Activated T-cell treated with anti-CD3 and anti-CD28 coated beads, Interleukin-2, amount 50 U/mL, for 48 hours (primary cell): ENCODE data around the gene STUB1.

Experiments
- DNase-seq, 2 experiments: peaks; one replicate each; pipeline ENCODE4 v3.0.0-alpha.2; 2020

The STUB1 gene

DNA sequence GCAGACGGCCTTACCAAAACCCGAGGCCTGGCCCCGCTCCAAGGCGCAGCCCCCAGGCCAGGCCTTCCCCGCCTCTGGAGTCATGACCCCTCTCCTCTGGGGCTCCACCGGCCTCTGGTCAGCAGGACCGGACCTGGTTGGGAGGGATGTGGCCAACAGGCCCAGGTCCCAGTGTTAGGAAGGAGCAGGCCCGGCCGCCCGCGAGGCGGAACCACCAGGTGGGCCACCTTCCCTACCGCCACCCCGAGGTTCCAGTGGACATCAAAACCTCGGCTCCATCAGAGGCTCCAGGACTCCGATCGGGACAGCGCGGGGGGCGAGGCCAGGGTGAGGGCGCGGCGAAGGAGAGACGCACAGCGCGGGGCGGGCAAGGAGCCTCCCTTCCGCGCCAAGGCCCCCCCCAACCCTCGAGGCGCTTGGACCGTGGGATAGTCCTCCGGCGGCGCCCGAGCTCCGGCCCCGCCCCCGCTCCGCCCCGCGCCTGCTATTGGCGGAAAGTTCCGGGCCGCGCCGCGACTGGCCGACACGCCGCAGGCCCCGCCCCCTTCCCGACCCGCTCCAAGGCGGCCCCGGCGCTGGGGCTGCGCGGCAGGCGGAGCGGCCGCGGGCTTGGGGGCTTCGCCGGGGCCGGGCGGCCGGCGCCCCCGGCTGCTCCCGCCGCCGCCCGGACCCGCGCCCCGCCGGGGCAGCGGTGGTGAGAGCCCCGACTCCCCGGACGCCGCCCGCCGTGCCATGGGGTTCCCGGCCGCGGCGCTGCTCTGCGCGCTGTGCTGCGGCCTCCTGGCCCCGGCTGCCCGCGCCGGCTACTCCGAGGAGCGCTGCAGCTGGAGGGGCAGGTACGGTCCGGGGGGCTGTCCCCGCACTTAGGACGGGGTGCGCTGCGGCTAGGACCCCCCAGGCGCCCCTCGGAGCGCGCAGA lies 34.6 kb downstream of the STUB1 start, which contains the start of gene METRN:
TSS of gene METRN (plus strand) at position 561 of the 919 bp plus-strand sequence. CDS start at position 733, 172 bp downstream.
- peak; percentile 92 to 95 for DNase-seq

DNA sequence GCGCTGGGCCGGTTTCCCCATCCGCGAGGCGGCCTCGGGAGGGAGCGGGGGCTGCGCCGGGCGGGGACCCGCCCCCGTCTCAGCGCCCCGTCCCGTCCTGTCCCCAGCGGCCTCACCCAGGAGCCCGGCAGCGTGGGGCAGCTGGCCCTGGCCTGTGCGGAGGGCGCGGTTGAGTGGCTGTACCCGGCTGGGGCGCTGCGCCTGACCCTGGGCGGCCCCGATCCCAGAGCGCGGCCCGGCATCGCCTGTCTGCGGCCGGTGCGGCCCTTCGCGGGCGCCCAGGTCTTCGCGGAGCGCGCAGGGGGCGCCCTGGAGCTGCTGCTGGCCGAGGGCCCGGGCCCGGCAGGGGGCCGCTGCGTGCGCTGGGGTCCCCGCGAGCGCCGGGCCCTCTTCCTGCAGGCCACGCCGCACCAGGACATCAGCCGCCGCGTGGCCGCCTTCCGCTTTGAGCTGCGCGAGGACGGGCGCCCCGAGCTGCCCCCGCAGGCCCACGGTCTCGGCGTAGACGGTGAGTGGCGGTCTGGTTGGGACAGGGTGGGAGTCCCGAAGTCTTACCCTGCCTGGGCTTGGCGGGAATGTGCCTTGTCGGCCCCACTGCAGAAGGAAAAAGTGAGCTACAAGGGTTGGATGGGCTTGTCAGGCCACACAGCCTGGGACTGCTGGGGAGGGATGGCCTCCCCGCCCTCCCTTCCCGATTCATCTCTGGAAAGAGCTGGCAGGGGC lies 35.4 kb downstream of the STUB1 start:
- peak; percentile 50 to 68 for DNase-seq

DNA sequence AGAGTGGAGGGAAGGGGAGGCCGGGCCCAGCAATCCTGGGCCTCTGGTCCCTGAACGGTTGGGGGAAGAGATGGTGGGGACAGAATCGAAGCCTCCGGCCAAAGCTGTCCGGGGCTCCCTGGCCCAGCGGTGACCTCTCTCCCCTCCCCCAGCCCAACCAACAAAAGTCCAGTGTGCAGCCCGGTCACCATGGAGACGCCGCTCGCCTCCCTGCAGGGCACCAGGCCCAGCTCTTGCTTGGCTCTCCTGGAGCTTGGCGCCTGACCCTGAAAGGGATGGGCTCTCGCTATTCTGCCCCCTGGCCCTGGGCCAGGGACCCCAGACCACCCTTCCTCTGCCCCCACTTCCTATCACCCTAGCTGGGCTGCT lies 36.0 kb downstream of the STUB1 start:
- DNase-seq: no peak

DNA sequence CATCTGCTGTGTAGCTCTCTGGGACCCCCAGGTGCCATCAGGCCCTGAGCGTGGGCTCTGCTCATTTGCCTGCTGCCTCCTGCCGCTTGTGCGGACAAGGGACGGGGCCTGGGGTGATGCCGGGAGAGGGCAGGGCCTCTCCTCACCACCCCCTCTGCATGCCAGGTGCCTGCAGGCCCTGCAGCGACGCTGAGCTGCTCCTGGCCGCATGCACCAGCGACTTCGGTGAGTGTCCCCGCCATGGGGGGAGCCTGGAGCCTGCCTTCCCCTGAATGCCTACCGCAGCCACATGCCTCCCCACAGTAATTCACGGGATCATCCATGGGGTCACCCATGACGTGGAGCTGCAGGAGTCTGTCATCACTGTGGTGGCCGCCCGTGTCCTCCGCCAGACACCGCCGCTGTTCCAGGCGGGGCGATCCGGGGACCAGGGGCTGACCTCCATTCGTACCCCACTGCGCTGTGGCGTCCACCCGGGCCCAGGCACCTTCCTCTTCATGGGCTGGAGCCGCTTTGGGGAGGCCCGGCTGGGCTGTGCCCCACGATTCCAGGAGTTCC lies 36.6 kb downstream of the STUB1 start:
- no peak for DNase-seq

DNA sequence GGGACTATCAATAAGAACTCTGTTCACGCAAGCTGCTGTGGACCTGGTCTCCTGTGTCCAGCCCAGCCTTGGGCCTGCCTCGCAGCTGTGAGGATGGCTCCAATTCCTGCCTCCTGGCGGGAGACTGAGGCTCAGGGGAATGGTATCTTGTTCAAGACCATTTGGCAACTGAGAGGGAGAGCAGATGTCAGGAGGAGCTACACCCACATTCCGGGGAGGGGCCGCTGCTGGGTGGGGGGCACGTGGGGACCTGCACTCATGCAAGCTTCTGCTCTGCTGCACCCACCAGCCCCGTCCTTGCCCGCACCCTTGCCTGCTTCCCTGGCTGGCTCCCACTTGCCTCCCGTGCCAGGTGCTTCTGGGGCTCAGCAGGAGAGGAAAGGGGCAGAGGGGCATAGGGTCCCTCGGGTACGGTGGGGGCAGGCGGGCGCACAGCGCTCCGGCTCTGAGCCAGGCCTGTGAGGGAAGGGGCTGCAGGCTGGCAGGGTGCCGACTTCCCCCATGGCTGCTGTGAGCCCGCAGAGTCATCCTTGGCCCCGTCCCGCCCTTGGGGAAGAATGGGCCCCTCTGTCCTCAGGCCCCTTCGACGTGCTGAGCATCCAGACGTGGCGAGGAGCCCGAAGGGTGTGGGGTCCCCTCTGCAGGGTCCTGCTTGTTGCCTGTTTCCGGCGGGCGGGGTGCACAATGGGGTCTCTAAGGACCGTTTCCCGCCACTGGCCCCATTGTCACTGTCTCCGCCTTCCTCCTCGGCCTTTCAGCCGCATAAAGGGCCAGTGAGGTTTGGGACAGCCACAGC lies 37.4 kb downstream of the STUB1 start:
- no peak for DNase-seq

DNA sequence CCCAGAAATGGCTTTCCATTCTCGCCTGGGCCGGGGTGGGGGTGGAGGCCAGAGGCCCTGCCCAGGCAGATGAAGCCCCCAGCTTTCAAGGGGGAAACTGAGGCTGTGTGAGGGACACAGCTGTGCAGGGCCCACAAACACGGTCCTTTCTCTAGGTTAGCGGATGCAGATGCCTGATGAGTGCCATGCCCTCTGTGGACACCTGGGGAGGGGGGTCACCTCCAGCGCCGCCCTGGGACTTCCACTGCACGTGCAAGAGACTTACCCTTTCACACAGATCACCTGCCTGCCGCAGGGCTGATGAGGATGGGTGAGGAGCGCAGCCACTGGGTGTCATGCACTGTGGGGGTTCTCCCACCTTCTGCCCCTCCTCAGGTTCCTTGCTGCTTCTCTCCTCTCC lies 38.2 kb downstream of the STUB1 start:
- DNase-seq: no peak

DNA sequence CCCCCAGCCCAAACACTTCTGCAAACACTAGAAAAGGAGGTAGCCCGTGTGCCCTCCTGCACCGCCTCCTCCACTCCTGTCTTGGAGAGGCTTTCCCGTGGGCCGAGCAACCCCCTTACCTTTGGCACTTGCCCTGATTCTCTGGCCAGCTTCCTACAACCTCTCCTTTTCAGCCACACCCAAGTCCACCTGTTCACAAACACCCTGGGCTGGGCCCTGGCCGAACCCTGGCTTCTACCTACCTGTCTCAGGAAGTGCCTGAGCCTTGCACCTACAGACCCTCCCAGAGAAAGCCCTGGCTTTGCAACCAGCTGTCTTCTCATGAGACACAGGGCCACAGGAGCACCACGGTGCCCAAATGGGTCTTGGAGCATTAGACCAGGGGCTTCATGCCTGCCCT lies 38.7 kb downstream of the STUB1 start:
- DNase-seq: no peak

DNA sequence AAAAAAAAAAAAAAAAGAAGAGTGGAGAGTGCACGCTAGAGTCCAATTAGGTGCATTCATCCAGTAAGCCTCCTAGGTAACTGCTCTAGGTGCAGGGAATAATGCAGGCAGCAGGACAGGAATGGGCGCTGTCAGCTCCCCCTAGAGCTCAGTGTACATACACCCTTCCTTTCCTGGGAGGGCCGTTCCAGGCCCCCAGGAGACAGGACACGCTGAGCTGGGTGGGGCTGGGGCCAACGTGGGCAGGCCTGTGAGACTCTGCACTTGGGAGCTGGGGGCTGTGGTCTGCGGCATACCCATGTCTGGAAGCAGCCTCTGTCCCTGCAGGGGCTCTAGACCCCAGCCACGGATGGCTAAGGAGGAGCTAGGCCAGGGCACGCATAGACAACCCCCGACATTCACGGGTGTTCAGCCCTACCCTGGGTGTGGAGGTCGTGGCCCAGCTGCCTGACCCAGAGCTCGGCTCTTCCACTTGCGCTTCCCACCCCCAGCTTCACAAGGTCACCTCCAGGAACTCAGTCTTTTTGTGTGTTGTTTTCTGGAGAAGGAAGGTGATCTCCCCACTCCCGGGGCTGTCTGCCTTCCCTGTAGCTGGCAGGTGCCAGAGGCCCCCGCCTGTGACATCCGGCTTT lies 39.7 kb downstream of the STUB1 start:
- DNase-seq: no peak

DNA sequence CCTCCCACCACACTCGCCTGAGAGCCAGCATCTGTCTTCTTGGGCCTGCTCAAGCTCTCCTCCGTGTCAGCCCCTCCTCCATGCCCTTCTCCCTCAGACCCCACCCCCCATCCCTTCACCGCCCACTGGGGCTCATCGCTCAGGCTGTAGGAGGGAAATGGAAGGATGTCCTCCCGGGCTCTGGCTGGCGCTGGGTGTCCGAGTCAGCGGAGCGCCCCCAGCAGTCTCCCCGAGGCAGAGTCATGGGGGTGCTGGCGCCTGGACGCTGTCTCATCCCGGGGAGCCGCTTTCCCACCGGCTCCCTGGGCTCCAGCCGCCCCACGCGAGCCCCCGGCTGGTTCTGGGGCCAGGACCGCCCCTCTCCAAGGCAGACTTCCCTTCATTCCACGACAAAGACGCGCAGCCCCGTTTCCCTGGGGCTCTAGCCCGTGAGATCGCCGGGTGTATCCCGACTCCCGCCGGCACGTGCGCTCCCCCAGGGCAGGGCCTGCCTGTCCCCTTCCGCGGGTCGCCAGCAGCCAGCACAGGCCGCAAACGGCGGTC lies 40.3 kb downstream of the STUB1 start:
- DNase-seq: peak; percentile 74 to 78

DNA sequence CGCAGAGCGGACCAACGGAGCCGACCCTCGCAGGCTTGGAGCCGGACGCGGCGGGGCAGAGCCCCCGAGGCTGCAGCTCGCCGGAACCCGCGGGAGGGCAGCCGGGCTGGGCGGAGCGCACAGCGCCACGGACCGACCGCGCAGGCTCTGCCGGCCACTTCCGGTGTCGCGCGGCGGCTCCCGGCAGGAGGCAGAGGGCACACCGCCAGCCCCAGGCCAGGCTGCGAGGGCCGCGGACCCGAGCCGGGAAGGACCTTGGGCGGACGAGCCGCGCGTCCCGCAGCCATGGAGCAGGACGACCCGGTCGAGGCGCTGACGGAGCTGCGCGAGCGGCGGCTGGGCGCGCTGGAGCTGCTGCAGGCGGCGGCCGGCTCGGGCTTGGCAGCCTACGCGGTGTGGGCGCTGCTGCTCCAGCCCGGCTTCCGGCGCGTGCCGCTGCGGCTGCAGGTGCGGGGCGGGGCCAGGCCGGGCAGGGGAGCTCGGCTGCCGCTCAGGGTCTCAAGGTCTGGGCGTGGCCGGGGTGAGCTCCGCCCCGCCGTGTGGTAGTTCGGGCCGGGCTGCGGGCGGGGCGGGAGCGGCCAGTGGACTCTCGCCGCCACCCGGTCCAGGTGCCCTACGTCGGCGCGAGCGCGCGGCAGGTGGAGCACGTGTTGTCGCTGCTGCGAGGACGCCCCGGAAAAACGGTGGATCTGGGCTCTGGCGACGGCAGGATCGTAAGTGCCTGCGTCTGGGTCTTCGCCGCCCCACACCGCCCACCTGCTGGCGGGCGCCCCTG lies 41.0 kb downstream of the STUB1 start, which contains the start of gene ANTKMT:
TSS of gene ANTKMT (plus strand) at position 157 of the 775 bp plus-strand sequence. CDS start at position 286, 129 bp downstream.
- peak; percentile 84 to 89 for DNase-seq

DNA sequence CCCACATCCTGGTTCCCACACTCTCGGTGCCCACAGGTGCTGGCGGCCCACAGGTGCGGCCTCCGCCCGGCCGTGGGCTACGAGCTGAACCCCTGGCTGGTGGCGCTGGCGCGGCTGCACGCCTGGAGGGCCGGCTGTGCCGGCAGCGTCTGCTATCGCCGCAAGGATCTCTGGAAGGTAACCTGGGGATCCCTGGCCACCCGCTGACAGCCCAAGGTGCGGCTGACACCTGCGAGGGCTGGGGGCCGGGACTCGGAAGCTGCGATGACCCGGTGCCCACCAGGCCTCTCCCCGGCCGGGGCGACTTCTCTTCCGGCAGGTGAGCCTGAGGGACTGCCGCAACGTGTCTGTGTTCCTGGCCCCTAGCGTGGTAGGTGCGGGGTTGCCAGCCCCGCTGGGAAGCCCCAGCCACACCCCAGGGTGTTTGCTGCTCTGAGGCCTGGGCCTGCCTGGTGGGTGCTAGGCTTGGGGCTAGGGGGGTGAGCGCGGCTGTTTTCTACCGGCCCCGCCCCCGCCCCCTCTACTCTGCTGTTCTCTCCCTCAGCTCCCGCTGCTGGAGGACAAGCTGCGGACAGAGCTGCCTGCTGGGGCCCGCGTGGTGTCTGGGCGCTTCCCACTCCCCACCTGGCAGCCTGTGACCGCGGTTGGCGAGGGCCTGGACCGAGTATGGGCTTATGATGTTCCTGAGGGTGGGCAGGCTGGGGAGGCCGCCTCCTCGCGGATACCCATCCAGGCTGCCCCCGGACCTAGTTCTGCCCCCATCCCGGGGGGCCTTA lies 41.7 kb downstream of the STUB1 start:
- no peak for DNase-seq

DNA sequence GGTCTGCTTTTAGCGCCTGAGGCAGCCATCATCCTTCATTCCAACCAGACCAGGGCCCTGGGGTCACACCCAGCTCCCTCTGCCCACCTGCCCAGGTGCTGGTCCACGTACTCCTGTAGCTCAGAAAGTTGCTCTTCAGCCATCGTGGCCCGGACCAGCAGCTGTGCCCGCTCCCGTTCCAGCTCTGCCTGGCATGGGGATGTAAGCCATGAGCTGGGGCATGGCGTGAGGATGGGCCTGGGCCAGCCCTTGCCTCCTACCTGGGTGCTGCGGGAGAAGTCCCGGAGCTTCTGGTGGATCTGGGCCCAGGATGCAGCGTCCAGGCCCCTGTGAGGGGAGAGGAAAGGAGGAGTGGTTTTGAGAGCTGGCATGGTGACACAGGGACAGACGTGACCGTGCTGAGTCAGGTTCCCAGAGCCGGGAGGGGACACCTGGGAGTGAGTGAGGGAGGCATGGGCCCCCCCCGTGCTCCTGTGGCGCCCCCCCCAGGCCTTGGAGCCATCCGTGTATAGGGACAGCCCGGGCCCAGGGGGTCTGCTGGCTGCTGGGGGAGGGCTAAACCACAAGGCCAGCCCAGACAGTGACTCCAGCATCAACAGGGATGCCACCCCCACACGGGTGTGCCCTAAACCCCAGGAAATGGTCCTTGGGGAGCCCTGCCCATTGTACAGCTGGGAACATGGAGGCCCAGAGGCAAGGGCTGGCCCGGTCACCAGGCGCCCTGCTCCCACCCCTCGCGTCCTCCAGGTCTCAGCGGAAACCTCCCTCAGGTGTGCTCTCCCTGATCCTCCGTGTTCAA lies 42.8 kb downstream of the STUB1 start:
- no peak for DNase-seq

DNA sequence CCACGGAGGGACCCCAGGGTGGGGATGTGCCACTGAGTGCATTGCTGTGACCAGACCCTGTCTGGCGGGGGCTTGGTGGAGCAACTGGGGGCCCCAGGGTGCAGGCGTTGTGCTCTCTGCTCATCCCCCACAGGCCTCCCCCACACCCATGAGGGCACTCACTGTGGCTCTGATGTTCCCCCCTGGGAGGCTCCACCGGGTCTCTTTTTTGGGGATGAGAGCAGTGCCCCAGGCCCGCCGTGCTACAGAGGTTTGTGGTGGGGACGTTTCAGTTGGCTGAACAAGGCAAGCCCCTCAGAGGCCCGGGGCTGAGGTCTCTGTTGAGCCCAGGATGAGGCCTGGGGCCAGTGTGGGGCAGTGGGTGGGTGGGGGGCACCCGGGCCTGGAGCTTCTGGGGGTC lies 43.5 kb downstream of the STUB1 start:
- no peak for DNase-seq

DNA sequence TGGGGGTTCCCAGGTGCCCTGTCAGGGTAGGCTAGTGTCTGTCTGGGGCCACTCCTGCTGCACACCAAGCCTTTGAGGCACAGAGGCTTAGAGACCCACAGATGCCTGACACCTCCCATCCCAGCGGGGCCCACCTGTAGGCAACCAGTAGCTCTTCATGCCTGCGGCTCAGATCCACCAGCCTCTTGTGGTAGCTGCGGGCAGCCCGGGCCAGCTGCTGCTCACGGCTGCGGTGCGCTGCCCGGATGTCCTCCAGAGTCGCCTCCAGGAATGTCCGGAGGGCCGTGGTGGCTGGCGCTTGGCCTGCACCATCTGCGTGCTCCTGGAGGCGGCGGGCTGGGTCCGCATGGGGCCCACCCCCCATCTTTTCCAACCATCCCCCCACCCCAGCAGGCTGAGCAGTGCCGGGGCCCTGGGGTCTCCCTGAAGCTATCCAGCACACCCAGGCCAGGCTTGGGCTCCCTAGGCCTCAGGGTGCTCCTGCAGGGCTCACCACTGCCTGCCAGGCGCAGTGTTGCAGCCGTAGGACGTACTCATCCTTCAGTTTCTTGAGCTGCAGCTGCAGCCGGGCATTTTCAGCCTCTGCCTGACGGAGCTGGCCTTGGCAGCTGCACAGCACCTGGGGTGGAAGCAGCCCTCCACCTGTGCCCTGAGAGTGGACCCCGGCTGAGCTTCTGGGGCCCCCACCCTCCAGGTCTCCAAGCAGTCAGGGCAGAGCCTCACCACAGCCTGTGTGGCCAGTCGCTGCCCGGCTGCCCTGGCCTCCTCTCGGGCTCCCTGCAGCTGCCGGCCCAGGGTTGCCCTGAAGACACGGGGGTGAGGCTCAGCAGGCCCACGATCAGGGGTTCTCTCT lies 44.2 kb downstream of the STUB1 start:
- no peak for DNase-seq

DNA sequence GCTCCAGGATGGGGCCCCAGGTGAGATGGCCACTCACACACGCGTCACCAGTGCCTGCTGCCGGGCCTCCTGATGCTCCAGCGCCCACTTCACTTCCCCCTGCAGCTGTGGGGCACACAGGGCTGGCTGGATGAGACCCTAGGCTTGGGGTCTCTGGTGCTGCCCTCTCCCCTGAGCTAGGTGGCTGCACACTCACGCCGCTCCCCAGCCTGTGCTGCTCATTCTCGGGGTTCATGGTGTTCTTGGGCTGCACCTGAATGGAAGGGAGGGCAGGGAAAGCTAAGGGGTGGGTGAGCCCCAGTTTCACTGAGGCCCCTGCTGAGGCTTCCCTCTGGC lies 44.8 kb downstream of the STUB1 start:
- no peak for DNase-seq

DNA sequence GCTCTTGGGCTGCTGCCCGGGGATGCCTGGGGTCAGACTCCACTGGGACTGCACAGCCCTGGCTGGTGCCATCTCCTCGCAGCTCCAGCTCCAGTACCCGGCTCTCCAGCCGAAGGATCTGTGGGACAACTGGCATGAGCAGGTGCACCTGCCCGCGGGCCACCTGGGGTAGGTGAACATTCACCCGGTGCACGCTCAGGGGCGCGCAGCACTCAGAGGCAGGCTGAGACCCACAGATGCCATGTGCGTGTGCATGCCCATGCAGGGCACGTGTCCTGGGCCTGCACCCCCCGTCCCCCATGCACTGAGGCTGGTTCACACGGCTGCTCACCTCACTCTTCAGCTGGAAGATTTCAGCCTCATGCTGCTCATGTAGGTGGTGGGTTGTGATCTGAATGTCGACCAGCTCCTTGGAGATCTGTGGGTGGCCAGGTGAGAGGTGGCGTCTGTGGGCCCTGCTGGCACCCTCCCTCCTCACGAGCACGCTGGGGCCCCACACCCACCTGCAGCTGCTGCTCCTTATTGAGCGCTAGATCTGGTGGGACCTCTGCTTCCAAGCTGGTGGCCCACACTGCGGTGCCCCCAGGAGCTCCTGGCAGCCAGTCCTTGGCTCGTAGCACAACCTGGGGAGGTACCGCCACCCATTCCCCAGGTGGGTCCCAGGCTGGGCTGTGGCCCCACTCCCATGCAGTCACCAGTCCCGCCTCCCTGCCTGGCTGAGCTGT lies 45.4 kb downstream of the STUB1 start:
- DNase-seq: no peak

DNA sequence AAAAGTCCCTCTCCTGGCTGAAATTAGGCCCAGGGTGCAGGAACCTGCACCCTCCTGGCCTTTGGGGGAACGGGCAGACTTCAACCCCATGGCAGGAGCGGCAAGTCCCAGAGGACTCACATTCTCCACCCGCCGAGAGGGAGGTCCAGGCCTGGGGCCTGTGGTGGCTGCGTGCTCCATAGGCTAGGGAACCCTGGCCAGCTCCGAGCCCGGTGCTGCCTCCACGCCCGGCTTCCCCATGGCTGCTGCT lies 45.9 kb downstream of the STUB1 start:
- no peak for DNase-seq
